GM12878 (cell line): ENCODE measurements around the gene PREB. TPM values are rescaled to one million over a fixed set of nuclear protein-coding genes. Genes with fewer than 3 reads are reported as not detected.

Experiments
- ATAC-seq: fragments of 200-7000 bp; cut with Tn5 transposase; 3 replicates; pipeline ENCODE4 v1.9.1; 2020; ENCODE audit warnings: mild to moderate bottlenecking, moderate library complexity
- BruUV-seq: library from RNA; stranded (reverse); fragments of 400-500 nt; replicated peaks from 2 replicates; lab custom pipeline; 2021; lab: Mats Ljungman, UMichigan
- CTCF ChIA-PET: fragments of 300-600 bp; sonication (Branson Sonifier 250); formaldehyde crosslinking; extraction: SDS; loops from one replicate; lab custom pipeline; 2021; ENCODE audit warnings: inconsistent platforms; lab: Yijun Ruan, JAX
- POLR2A ChIA-PET: fragments of 350-600 bp; formaldehyde crosslinking; extraction: SDS; loops from one replicate; lab custom pipeline; 2021; ENCODE audit warnings: inconsistent platforms; lab: Charles Lee
- RAD21 ChIA-PET: fragments of 300-600 bp; sonication (Branson Sonifier 250); formaldehyde crosslinking; loops from one replicate; lab custom pipeline; 2023; ENCODE audit warnings: antibody characterized with exemption; ENCODE audit not compliant: unreplicated experiment; lab: Charles Lee
- SMC1A ChIA-PET: fragments of 300-600 bp; sonication (Branson Sonifier 250); formaldehyde crosslinking; loops from one replicate; lab custom pipeline; 2023; ENCODE audit not compliant: unreplicated experiment, uncharacterized antibody; lab: Charles Lee
- DNase-seq: peaks from one replicate; pipeline ENCODE4 v3.0.0-alpha.2; 2011; ENCODE audit warnings: low read depth, low spot score
- FAIRE-seq: peaks from 3 replicates; lab custom pipeline; 2011; peaks lifted over from hg19 to GRCh38; lab: Jason Lieb, UNC
- H2AFZ ChIP-seq: 2 replicates; pipeline ENCODE4 v1.6.0; 2011; ENCODE audit warnings: low read depth, low read length, control low read depth; ENCODE audit not compliant: control insufficient read depth
- H3K27ac ChIP-seq: 2 replicates; pipeline ENCODE4 v1.5.1; 2011; ENCODE audit warnings: control low read depth; ENCODE audit not compliant: control insufficient read depth, insufficient read depth
- H3K27me3 ChIP-seq, 2 experiments: replicated peaks in 1 of 2; 2 replicates each; pipeline versions ENCODE4 v1.6.0 to v1.6.1; 2011; ENCODE audit warnings: low read length in 1 of 2; ENCODE audit not compliant: control insufficient read depth in 2 of 2, insufficient read depth in 2 of 2
- H3K36me3 ChIP-seq, 2 experiments: 2 replicates each; pipeline ENCODE4 v1.5.1; 2011; ENCODE audit warnings: low read length in 1 of 2; ENCODE audit not compliant: control insufficient read depth in 2 of 2, insufficient read depth in 2 of 2
- H3K4me1 ChIP-seq: 2 replicates; pipeline ENCODE4 v1.6.1; 2011; ENCODE audit warnings: mild to moderate bottlenecking, low read length, moderate library complexity, mixed read lengths; ENCODE audit not compliant: control insufficient read depth, insufficient read depth
- H3K4me2 ChIP-seq: 2 replicates; pipeline ENCODE4 v1.6.0; 2011; ENCODE audit warnings: control low read depth; ENCODE audit not compliant: control insufficient read depth, insufficient read depth
- H3K4me3 ChIP-seq: fragments of 200-600 bp; sonication (generic); 2 replicates; pipeline ENCODE4 v1.5.1; 2016
- H3K79me2 ChIP-seq: 2 replicates; pipeline ENCODE4 v1.6.0; 2011; ENCODE audit warnings: low read length; ENCODE audit not compliant: control insufficient read depth, insufficient read depth
- H3K9ac ChIP-seq: 2 replicates; pipeline ENCODE4 v1.8.0; 2011; ENCODE audit warnings: low read length, control low read depth, mixed read lengths; ENCODE audit not compliant: control insufficient read depth, insufficient read depth
- H3K9me3 ChIP-seq: replicated peaks from 3 replicates; pipeline ENCODE4 v1.5.1; 2011; ENCODE audit warnings: mild to moderate bottlenecking, low read length; ENCODE audit not compliant: control insufficient read depth, insufficient read depth
- H4K20me1 ChIP-seq: 2 replicates; pipeline ENCODE4 v1.6.0; 2011; ENCODE audit not compliant: control insufficient read depth, insufficient read depth
- CEBPB ChIP-seq, 2 experiments: fragments of 150-350 bp in 1 of 2; IDR thresholded peaks; 2 replicates each; pipeline ENCODE4 v1.6.1; 2012 to 2014; ENCODE audit warnings: low read depth in 2 of 2, low read length in 2 of 2, borderline replicate concordance in 1 of 2, inconsistent platforms in 1 of 2
- GATAD2B ChIP-seq: fragments of 450-650 bp; conservative IDR thresholded peaks from 2 replicates; pipeline ENCODE4 v1.6.1; 2017; ENCODE audit warnings: low read depth, mild to moderate bottlenecking, moderate library complexity
- IKZF2 ChIP-seq, 2 experiments: fragments of 450-650 bp; IDR thresholded peaks; 2 replicates each; pipeline ENCODE4 v1.6.1; 2017; ENCODE audit warnings: mild to moderate bottlenecking in 2 of 2, moderate library complexity in 2 of 2
- LARP7 ChIP-seq: fragments of 450-650 bp; IDR thresholded peaks from 2 replicates; pipeline ENCODE4 v1.6.1; 2017; ENCODE audit warnings: mild to moderate bottlenecking
- MEF2B ChIP-seq: fragments of 450-650 bp; IDR thresholded peaks from 2 replicates; pipeline ENCODE4 v1.6.1; 2018; ENCODE audit warnings: mild to moderate bottlenecking, moderate library complexity; ENCODE audit not compliant: partially characterized antibody, poor library complexity, severe bottlenecking
- MTA3 ChIP-seq: IDR thresholded peaks from 2 replicates; pipeline ENCODE4 v1.6.1; 2012; ENCODE audit warnings: low read length, inconsistent platforms, borderline replicate concordance
- MYC ChIP-seq: IDR thresholded peaks from 2 replicates; pipeline ENCODE4 v1.6.1; 2011; ENCODE audit warnings: mild to moderate bottlenecking, low read length, moderate library complexity, inconsistent platforms; ENCODE audit not compliant: insufficient read depth, insufficient replicate concordance, insufficient read length, severe bottlenecking
- NBN ChIP-seq: fragments of 450-650 bp; IDR thresholded peaks from 2 replicates; pipeline ENCODE4 v1.6.1; 2016
- POLR2AphosphoS2 ChIP-seq: IDR thresholded peaks from 2 replicates; pipeline ENCODE4 v1.6.1; 2011; ENCODE audit warnings: low read depth, mild to moderate bottlenecking, low read length, improper control_type of control experiment, moderate library complexity
- RB1 ChIP-seq: fragments of 450-650 bp; formaldehyde crosslinking; IDR thresholded peaks from 2 replicates; pipeline ENCODE4 v1.6.1; 2017; ENCODE audit warnings: mild to moderate bottlenecking, borderline replicate concordance
- TCF7 ChIP-seq: IDR thresholded peaks from 2 replicates; pipeline ENCODE4 v1.6.1; 2014; ENCODE audit warnings: antibody characterized with exemption, borderline replicate concordance
- WGBS: methylation state at CpG from one replicate; pipeline ENCODE4 v1.1.6; 2016; ENCODE audit warnings: low lambda C conversion rate; ENCODE audit not compliant: insufficient replicate concordance, insufficient coverage; ENCODE audit errors: missing lambda C conversion rate; 5-methylcytosine and 5-hydroxymethylcytosine counted together
- in situ Hi-C: fragments of 300-500 bp; cut with MboI; formaldehyde crosslinking; loops from 9 replicates; pipeline ENCODE4 v1.14.3; 2018; ENCODE audit warnings: mixed read lengths
- intact Hi-C: fragments of 100-400 bp; cut with micrococcal nuclease; formaldehyde crosslinking; loops from one replicate; pipeline ENCODE4 v1.14.2; 2022; ENCODE audit not compliant: unreplicated experiment
- polyA plus RNA-seq, 11 experiments: library from polyadenylated mRNA; depleted of rRNA in 4 of 11; unstranded in 6 of 11; stranded (reverse) in 5 of 11; fragments of >200 nt; fragmentation: Nextera tagmentation in 4 of 11; fragmentation: Illumina TruSeq in 1 of 11; extraction: Ambion mirVana in 4 of 11; extraction: Trizol in 1 of 11; gene quantifications; 1 replicate in 1 of 11; 2 replicates in 10 of 11; pipeline versions ENCODE4 v1.2.1 to v1.2.3, GENCODE V29; 2011 to 2016; ENCODE audit warnings: inconsistent platforms in 2 of 11, missing spikeins in 2 of 11, low read depth in 1 of 11
- total RNA-seq, 4 experiments: library from RNA; depleted of rRNA in 3 of 4; stranded (reverse); fragments of >200 nt in 3 of 4; fragmentation: Illumina TruSeq in 1 of 4; extraction: Trizol in 1 of 4; gene quantifications; 2 replicates each; pipeline versions ENCODE4 v1.2.1 to v1.2.3, GENCODE V29; 2013 to 2021
- TF ChIP-seq, protein P1 (sequence below): fragments of 150-350 bp; IDR thresholded peaks from 2 replicates; pipeline ENCODE4 v1.6.1; 2016; ENCODE audit warnings: low read depth, low read length
- TF ChIP-seq, protein P2 (sequence below): IDR thresholded peaks from 2 replicates; pipeline ENCODE4 v1.6.1; 2011; ENCODE audit warnings: borderline replicate concordance, low read depth, mild to moderate bottlenecking, moderate library complexity, mixed read lengths, low read length; ENCODE audit not compliant: insufficient read depth; ENCODE audit errors: extremely low read length
- TF ChIP-seq, protein P3 (sequence below): IDR thresholded peaks from 2 replicates; pipeline ENCODE4 v1.6.1; 2012; ENCODE audit warnings: mild to moderate bottlenecking, low read depth, low read length
- TF ChIP-seq, protein P4 (sequence below): IDR thresholded peaks from 2 replicates; pipeline ENCODE4 v1.6.1; 2011; ENCODE audit warnings: low read depth, mild to moderate bottlenecking, low read length, moderate library complexity, borderline replicate concordance; ENCODE audit errors: extremely low read depth

The PREB gene
- total and polyA plus RNA-seq, 10 of the 15 experiments (the other 5 are each of a cell fraction or from before 2014, with no cell fraction given), result 26.3 to 101 (median 52.7) TPM

DNA sequence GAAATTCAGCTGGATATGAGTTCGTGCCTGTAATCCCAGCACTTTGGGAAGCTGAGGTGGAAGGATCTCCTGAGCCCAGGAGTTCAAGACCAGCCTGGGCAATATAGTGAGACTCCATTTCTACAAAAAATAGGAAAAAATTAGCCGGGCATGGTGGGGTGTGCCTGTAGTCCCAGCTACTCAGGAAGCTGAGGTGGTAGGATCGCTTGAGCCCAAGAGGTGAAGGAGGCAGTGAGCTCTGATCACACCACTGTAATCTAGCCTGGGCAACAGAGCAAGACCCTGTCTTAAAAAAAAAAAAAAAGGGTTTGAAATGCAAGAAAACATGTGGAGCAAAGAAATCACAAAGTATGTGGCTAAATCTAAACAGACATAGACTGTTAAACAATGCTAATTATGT lies 25.4 kb downstream of the PREB start (continued):
- TF ChIP-seq, protein P1, sequence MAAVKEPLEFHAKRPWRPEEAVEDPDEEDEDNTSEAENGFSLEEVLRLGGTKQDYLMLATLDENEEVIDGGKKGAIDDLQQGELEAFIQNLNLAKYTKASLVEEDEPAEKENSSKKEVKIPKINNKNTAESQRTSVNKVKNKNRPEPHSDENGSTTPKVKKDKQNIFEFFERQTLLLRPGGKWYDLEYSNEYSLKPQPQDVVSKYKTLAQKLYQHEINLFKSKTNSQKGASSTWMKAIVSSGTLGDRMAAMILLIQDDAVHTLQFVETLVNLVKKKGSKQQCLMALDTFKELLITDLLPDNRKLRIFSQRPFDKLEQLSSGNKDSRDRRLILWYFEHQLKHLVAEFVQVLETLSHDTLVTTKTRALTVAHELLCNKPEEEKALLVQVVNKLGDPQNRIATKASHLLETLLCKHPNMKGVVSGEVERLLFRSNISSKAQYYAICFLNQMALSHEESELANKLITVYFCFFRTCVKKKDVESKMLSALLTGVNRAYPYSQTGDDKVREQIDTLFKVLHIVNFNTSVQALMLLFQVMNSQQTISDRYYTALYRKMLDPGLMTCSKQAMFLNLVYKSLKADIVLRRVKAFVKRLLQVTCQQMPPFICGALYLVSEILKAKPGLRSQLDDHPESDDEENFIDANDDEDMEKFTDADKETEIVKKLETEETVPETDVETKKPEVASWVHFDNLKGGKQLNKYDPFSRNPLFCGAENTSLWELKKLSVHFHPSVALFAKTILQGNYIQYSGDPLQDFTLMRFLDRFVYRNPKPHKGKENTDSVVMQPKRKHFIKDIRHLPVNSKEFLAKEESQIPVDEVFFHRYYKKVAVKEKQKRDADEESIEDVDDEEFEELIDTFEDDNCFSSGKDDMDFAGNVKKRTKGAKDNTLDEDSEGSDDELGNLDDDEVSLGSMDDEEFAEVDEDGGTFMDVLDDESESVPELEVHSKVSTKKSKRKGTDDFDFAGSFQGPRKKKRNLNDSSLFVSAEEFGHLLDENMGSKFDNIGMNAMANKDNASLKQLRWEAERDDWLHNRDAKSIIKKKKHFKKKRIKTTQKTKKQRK, result no peak

DNA sequence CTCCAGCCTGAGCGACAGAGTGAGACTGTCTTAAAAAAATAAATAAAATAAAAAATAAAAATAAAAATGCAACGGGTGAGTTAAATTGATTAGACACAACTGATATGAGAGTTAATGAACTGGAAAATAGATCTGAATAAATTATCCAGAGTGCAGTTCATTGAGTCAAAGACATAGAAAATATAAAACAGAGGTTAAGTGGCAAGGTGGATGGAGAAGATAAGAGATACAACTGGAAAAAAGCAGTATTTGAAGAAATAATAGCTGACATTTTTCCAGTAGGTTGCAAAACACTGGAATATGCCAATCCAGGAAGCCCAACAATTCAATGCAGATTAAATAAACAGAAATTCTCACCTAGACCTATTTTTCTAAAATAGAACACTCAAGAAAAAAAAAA lies 26.2 kb downstream of the PREB start:
- no peaks in the 10 kb centered on the region for H3K36me3 ChIP-seq
- no peaks in the 10 kb centered on the region for H3K9me3 ChIP-seq
- ChIA-PET CTCF (interaction anchor here (0.6 to 1.6 kb wide), 3 partner anchors 25 to 198 kb away, joined by 3 read pairs; no protein-coding TSS in a partner anchor), POLR2A (no interaction called here), SMC1A (interaction anchor here (0.7 to 1.0 kb wide), 2 partner anchors 163 to 1047 kb away, joined by 3 read pairs; no protein-coding TSS in a partner anchor), RAD21 (no interaction called here)
- no peaks in the 10 kb centered on the region; a peak in 2 of 4 replicates for H3K27me3 ChIP-seq
- no peaks in the 10 kb centered on the region for H4K20me1 ChIP-seq
- H3K9ac ChIP-seq, result no peak overlapping the region
- DNase-seq, result no peak
- H2AFZ ChIP-seq, result no peak overlapping the region
- intact Hi-C loops (no loop called here), in situ Hi-C loops (no loop called here)
- no peak for ATAC-seq
- H3K4me1 ChIP-seq, result no peaks in the 10 kb centered on the region
- no peak overlapping the region for H3K4me3 ChIP-seq
- no peaks in the 10 kb centered on the region for H3K79me2 ChIP-seq
- BruUV-seq, result no TSS peak
- H3K27ac ChIP-seq, result no peak overlapping the region
- H3K4me2 ChIP-seq, result no peak overlapping the region
- 81% methylated on average over 2 of the region's 2 CpGs for WGBS
- FAIRE-seq, result no peak
- TF ChIP-seq NBN (no peak), MEF2B (no peak), LARP7 (no peak), MTA3 (no peak), GATAD2B (no peak), MYC (no peak), CEBPB (IDR thresholded peaks at IDR 0.05; ENCODE audit: borderline replicate concordance in 1 of 2, low read depth in 2 of 2, low read length in 2 of 2) (no peak), TCF7 (no peak), POLR2AphosphoS2 (no peak), RB1 (no peak), IKZF2 (IDR thresholded peaks at IDR 0.05) (no peak)
- TF ChIP-seq, protein P2, sequence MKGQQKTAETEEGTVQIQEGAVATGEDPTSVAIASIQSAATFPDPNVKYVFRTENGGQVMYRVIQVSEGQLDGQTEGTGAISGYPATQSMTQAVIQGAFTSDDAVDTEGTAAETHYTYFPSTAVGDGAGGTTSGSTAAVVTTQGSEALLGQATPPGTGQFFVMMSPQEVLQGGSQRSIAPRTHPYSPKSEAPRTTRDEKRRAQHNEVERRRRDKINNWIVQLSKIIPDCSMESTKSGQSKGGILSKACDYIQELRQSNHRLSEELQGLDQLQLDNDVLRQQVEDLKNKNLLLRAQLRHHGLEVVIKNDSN, result no peak
- TF ChIP-seq, protein P3, sequence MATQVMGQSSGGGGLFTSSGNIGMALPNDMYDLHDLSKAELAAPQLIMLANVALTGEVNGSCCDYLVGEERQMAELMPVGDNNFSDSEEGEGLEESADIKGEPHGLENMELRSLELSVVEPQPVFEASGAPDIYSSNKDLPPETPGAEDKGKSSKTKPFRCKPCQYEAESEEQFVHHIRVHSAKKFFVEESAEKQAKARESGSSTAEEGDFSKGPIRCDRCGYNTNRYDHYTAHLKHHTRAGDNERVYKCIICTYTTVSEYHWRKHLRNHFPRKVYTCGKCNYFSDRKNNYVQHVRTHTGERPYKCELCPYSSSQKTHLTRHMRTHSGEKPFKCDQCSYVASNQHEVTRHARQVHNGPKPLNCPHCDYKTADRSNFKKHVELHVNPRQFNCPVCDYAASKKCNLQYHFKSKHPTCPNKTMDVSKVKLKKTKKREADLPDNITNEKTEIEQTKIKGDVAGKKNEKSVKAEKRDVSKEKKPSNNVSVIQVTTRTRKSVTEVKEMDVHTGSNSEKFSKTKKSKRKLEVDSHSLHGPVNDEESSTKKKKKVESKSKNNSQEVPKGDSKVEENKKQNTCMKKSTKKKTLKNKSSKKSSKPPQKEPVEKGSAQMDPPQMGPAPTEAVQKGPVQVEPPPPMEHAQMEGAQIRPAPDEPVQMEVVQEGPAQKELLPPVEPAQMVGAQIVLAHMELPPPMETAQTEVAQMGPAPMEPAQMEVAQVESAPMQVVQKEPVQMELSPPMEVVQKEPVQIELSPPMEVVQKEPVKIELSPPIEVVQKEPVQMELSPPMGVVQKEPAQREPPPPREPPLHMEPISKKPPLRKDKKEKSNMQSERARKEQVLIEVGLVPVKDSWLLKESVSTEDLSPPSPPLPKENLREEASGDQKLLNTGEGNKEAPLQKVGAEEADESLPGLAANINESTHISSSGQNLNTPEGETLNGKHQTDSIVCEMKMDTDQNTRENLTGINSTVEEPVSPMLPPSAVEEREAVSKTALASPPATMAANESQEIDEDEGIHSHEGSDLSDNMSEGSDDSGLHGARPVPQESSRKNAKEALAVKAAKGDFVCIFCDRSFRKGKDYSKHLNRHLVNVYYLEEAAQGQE, result no peak
- TF ChIP-seq, protein P4, sequence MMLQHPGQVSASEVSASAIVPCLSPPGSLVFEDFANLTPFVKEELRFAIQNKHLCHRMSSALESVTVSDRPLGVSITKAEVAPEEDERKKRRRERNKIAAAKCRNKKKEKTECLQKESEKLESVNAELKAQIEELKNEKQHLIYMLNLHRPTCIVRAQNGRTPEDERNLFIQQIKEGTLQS, result no peak
